Lower leg skin (tissue), 4 donors: ENCODE data around the gene CSNK2A2. TPM values are rescaled to one million over a fixed set of nuclear protein-coding genes. Genes with fewer than 3 reads are reported as not detected.

Source experiments
- DNase-seq, 2 donors: peaks; one replicate each; pipeline ENCODE4 v3.0.0-alpha.2; 2019; ENCODE audit warnings: low spot score in 2 of 2
- H3K4me3 ChIP-seq: fragments of 200-600 bp; sonication (generic); 2 replicates; pipeline ENCODE4 v1.5.1; 2017; ENCODE audit warnings: mild to moderate bottlenecking, low read depth; ENCODE audit not compliant: poor library complexity, severe bottlenecking
- CTCF ChIP-seq, 3 donors: fragments of 450-650 bp; IDR thresholded peaks; one replicate each; pipeline ENCODE4 v1.5.1; 2016; ENCODE audit warnings: antibody characterized with exemption in 3 of 3, mild to moderate bottlenecking in 3 of 3, moderate library complexity in 2 of 3
- POLR2A ChIP-seq, 2 donors: fragments of 450-650 bp; IDR thresholded peaks; one replicate each; pipeline ENCODE4 v1.6.1; 2016 to 2017; ENCODE audit warnings: antibody characterized with exemption in 2 of 2, mild to moderate bottlenecking in 1 of 2, moderate library complexity in 1 of 2
- WGBS, 2 donors: methylation state at CpG; one replicate each; pipeline ENCODE4 v1.1.5; 2018; 5-methylcytosine and 5-hydroxymethylcytosine counted together
- intact Hi-C: fragments of 100-400 bp; cut with DNase I; formaldehyde crosslinking; loops from one replicate; pipeline ENCODE4 v1.15.0; 2023; ENCODE audit warnings: low total_unique reads
- total RNA-seq, 4 donors: library from RNA; depleted of rRNA; stranded (reverse); fragments of >200 nt; gene quantifications; one replicate each; pipeline ENCODE4 v1.1.0, GENCODE V29; 2016

Gene CSNK2A2
- total RNA-seq, 4 donors from 2014 or later, result 112 to 159 (median 141) TPM

- TF ChIP-seq POLR2A (IDR thresholded peaks at IDR 0.05) (no peak), CTCF (IDR thresholded peaks at IDR 0.05) (no peak)
- intact Hi-C loops, result no loop called here
- no peak overlapping the region for H3K4me3 ChIP-seq
- DNase-seq, result no peak
- WGBS, 2 donors, result 80 to 81% methylated on average over 6 of the region's 6 CpGs
Observed at GRCh38 chr16:58186176-58186944, 11.5 kb downstream of the CSNK2A2 start.

GRCh38 chr16:58177353-58177710 lies 20.6 kb downstream of the CSNK2A2 start:
- WGBS, 2 donors, result 79 to 84% methylated on average over 1 of the region's 1 CpG
- intact Hi-C loops, result no loop called here
- no peak overlapping the region for H3K4me3 ChIP-seq
- TF ChIP-seq POLR2A (IDR thresholded peaks at IDR 0.05), result no peak
- TF ChIP-seq CTCF (IDR thresholded peaks at IDR 0.05), result no peak
- DNase-seq, result no peak

- no peak for DNase-seq
- intact Hi-C loops, result no loop called here
- 89 to 90% methylated on average over 5 of the region's 5 CpGs for WGBS, 2 donors
- TF ChIP-seq CTCF (IDR thresholded peaks at IDR 0.05), result no peak
- no peak for TF ChIP-seq POLR2A (IDR thresholded peaks at IDR 0.05)
- H3K4me3 ChIP-seq, result no peak overlapping the region
Observed at GRCh38 chr16:58176608-58177352, 21.1 kb downstream of the CSNK2A2 start.

- no peak for DNase-seq
- intact Hi-C loops, result no loop called here
- H3K4me3 ChIP-seq, result no peak overlapping the region
- 92 to 100% methylated on average over 2 of the region's 2 CpGs for WGBS, 2 donors
- no peak for TF ChIP-seq POLR2A (IDR thresholded peaks at IDR 0.05)
- no peak for TF ChIP-seq CTCF (IDR thresholded peaks at IDR 0.05)
Observed at GRCh38 chr16:58170223-58170622, 27.7 kb downstream of the CSNK2A2 start.

GRCh38 chr16:58160855-58161254 lies 37.1 kb downstream of the CSNK2A2 start:
- no peak for DNase-seq
- no peak overlapping the region for H3K4me3 ChIP-seq
- intact Hi-C loops, result no loop called here
- TF ChIP-seq POLR2A (IDR thresholded peaks at IDR 0.05) (no peak), CTCF (IDR thresholded peaks at IDR 0.05) (no peak)
- WGBS, 2 donors, result 64 to 79% methylated on average over 3 of the region's 3 CpGs
